GM12878 (cell line): ENCODE data around the gene GRHL1.

Experiments
- CHD1 ChIP-seq: IDR thresholded peaks from 2 replicates; pipeline ENCODE4 v1.6.1; 2012; ENCODE audit warnings: low read depth, low read length, improper control_type of control experiment
- CREB1 ChIP-seq: IDR thresholded peaks from 2 replicates; pipeline ENCODE4 v1.6.1; 2012; ENCODE audit warnings: low read depth, mild to moderate bottlenecking, inconsistent platforms
- CTCF ChIP-seq, 3 experiments: IDR thresholded peaks in 2 of 3; conservative IDR thresholded peaks in 1 of 3; 2 replicates each; pipeline ENCODE4 v1.5.1; 2011; ENCODE audit warnings: low read depth in 3 of 3, low read length in 3 of 3, mild to moderate bottlenecking in 3 of 3, control low read depth in 2 of 3, moderate library complexity in 2 of 3, inconsistent platforms in 1 of 3, mixed read lengths in 1 of 3; ENCODE audit not compliant: control insufficient read depth in 2 of 3, insufficient read depth in 1 of 3; ENCODE audit errors: extremely low read depth in 1 of 3
- EZH2 ChIP-seq: IDR thresholded peaks from 2 replicates; pipeline ENCODE4 v1.6.1; 2012; ENCODE audit warnings: low read depth, mild to moderate bottlenecking, control low read depth, inconsistent platforms, low read length, borderline replicate concordance; ENCODE audit not compliant: control insufficient read depth
- MAX ChIP-seq: IDR thresholded peaks from 2 replicates; pipeline ENCODE4 v1.6.1; 2012; ENCODE audit warnings: low read depth, low read length, improper control_type of control experiment
- MYC ChIP-seq: IDR thresholded peaks from 2 replicates; pipeline ENCODE4 v1.6.1; 2011; ENCODE audit warnings: mild to moderate bottlenecking, low read length, moderate library complexity, inconsistent platforms; ENCODE audit not compliant: insufficient read depth, insufficient replicate concordance, insufficient read length, severe bottlenecking
- POLR2AphosphoS5 ChIP-seq: IDR thresholded peaks from 2 replicates; pipeline ENCODE4 v1.6.1; 2011; ENCODE audit warnings: mild to moderate bottlenecking, low read length, inconsistent platforms
- YBX1 ChIP-seq: fragments of 450-650 bp; IDR thresholded peaks from 2 replicates; pipeline ENCODE4 v1.6.1; 2016; ENCODE audit warnings: antibody characterized with exemption
- YY1 ChIP-seq: IDR thresholded peaks from 2 replicates; pipeline ENCODE4 v1.6.1; 2011; ENCODE audit warnings: low read depth, mild to moderate bottlenecking, low read length

- TF ChIP-seq MYC (no peak), CREB1 (no peak), EZH2 (no peak), CTCF (IDR thresholded peaks at IDR 0.05 in 2 of 3, conservative IDR thresholded peaks at IDR 0.05 in 1 of 3; ENCODE audit: control insufficient read depth in 2 of 3, extremely low read depth in 1 of 3, insufficient read depth in 1 of 3, low read depth in 3 of 3, low read length in 3 of 3) (0 out of 6 replicates have a peak, but pooled peaks of 1 of the 3 experiments have one; percentile 3), YY1 (no peak), POLR2AphosphoS5 (no peak), CHD1 (no peak), YBX1 (no peak), MAX (no peak)
Observed at GRCh38 chr2:10028988-10029874, 77.7 kb downstream of the GRHL1 start.
